Natural killer cell treated with Interleukin-12 subunit alpha and Interleukin-12 subunit beta and Interleukin-15 and Interleukin-18, amount 100 ng/mL, for 72 hours (primary cell): ENCODE data around the gene PTPRN2. TPM values are rescaled to one million over a fixed set of nuclear protein-coding genes. Genes with fewer than 3 reads are reported as not detected.

ENCODE experiments used
- ATAC-seq, 2 donors: fragments of 150-1000 bp; cut with Tn5 transposase in 1 of 2; sonication (Bioruptor Pico), chemical (Tn5 transposase) in 1 of 2; 2 replicates each; pipeline ENCODE4 v1.10.0; 2021
- DNase-seq: peaks from one replicate; pipeline ENCODE4 v3.0.0; 2022; ENCODE audit warnings: low spot score
- H3K27ac Mint-ChIP-seq, 2 donors: 1 replicate in 1 of 2; 2 replicates in 1 of 2; pipeline ENCODE4 v1.8.0; 2022; ENCODE audit warnings: mixed read lengths in 2 of 2, mild to moderate bottlenecking in 1 of 2, moderate library complexity in 1 of 2
- H3K27me3 Mint-ChIP-seq, 2 donors: 1 replicate in 1 of 2; 2 replicates in 1 of 2; pipeline ENCODE4 v1.8.0; 2022; ENCODE audit warnings: mixed read lengths in 2 of 2
- H3K36me3 Mint-ChIP-seq: one replicate; pipeline ENCODE4 v1.8.0; 2022; ENCODE audit warnings: mixed read lengths
- H3K4me1 Mint-ChIP-seq, 2 donors: 1 replicate in 1 of 2; 2 replicates in 1 of 2; pipeline ENCODE4 v1.8.0; 2022; ENCODE audit warnings: low read depth in 2 of 2, mixed read lengths in 2 of 2, mild to moderate bottlenecking in 1 of 2
- H3K4me3 Mint-ChIP-seq: one replicate; pipeline ENCODE4 v1.8.0; 2022; ENCODE audit warnings: mixed read lengths
- H3K9me3 Mint-ChIP-seq: 2 replicates; pipeline ENCODE4 v1.8.0; 2022; ENCODE audit warnings: mixed read lengths
- total RNA-seq, 2 donors: library from RNA; stranded (reverse); gene quantifications; one replicate each; pipeline ENCODE4 v1.2.3, GENCODE V29; 2022

Gene PTPRN2
- total RNA-seq, 2 donors from 2014 or later: 0.17 to 0.74 TPM

DNA sequence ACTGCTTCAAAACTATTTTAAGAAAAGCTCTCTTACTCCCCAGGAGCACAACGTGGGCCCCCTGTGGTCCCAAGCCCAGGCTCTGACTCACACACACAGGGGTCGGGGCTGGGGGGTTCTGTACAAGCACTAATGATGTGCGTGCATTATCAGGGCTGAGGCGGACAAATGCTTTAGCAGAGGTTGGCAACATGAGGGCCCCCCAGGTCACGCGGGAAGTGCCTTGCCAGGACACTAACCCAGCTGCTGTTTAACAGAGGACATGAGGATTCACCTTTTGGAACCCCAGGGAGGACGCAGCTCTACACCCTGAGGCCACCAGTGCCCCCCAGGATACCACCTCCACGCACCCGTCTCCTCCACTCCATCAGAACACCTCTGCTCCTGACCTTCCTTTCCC, 908.0 kb downstream of the PTPRN2 start:
- peaks cover 44 to 63% of the 10 kb centered on the region in 2 donors for H3K27me3 Mint-ChIP-seq
- no peak for ATAC-seq
- H3K4me1 Mint-ChIP-seq: peaks cover 0 to 2% of the 10 kb centered on the region in 2 donors
- no peak overlapping the region for H3K4me3 Mint-ChIP-seq
- peak; percentile 34 for DNase-seq
- H3K27ac Mint-ChIP-seq: no peak overlapping the region
- no peaks in the 10 kb centered on the region for H3K9me3 Mint-ChIP-seq
- H3K36me3 Mint-ChIP-seq: no peaks in the 10 kb centered on the region

GRCh38 chr7:157678501-157678900, 909.1 kb downstream of the PTPRN2 start:
- H3K4me3 Mint-ChIP-seq: no peak overlapping the region
- DNase-seq (peak; percentile 23), ATAC-seq (no peak)
- no peak overlapping the region for H3K27ac Mint-ChIP-seq
- peaks cover 38 to 55% of the 10 kb centered on the region in 2 donors for H3K27me3 Mint-ChIP-seq
- no peaks in the 10 kb centered on the region for H3K9me3 Mint-ChIP-seq
- peaks cover 0 to 2% of the 10 kb centered on the region in 2 donors for H3K4me1 Mint-ChIP-seq
- H3K36me3 Mint-ChIP-seq: no peaks in the 10 kb centered on the region

DNA sequence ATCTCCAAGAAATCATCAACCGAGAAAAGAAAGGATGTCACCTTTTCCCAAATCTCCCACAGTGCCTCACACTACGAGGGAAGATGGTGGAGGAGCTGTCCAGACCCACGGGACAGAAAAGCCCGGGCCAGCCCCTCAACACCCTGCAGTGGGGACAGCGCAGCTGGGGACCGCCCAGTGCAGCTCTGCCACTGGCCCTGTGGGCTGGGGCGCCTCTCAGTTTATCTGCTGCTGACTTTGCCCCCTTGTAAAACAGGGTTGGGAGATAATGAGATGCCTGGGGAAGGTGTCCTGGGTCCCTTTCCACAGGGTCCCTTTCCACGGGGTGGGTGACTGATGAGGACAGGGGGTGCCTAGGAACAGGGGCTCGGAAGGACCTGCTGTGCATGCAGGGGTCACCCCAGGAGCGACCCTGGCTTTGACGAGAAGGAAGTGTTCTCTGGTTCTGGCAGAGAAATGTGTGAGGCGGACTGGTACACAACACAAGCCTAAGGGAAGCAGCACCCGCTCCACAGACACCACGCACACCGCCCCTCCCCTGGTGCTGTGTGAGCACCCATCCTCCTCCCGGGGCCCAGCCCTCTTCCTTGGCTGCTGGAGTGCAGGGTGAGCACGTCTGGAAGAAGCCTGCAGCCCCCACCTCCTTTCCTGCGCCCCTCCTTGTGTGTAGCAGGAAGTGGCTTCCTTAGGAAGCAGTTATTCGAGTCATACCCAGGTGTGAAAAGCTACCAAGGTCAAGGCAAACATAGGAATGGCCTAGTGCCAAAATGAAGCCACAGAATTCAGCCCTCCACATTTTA, 911.0 kb downstream of the PTPRN2 start:
- no peak overlapping the region for H3K4me3 Mint-ChIP-seq
- peaks cover 25 to 38% of the 10 kb centered on the region in 2 donors for H3K27me3 Mint-ChIP-seq
- DNase-seq: peak; percentile 28
- H3K4me1 Mint-ChIP-seq: peaks cover 0 to 2% of the 10 kb centered on the region in 2 donors
- H3K9me3 Mint-ChIP-seq: no peaks in the 10 kb centered on the region
- ATAC-seq: no peak
- H3K27ac Mint-ChIP-seq: no peak overlapping the region
- H3K36me3 Mint-ChIP-seq: no peaks in the 10 kb centered on the region

- Mint-ChIP-seq H3K9me3 (no peaks in the 10 kb centered on the region), H3K4me3 (no peak overlapping the region), H3K4me1 (peaks cover 0 to 2% of the 10 kb centered on the region in 2 donors), H3K27me3 (peaks cover 20 to 32% of the 10 kb centered on the region in 2 donors), H3K36me3 (no peaks in the 10 kb centered on the region), H3K27ac (no peak overlapping the region)
- ATAC-seq (no peak), DNase-seq (peak; percentile 48)
Measured at GRCh38 chr7:157676001-157676400, 911.6 kb downstream of the PTPRN2 start.

GRCh38 chr7:157675427-157675927, 912.1 kb downstream of the PTPRN2 start:
- H3K9me3 Mint-ChIP-seq: no peaks in the 10 kb centered on the region
- H3K36me3 Mint-ChIP-seq: no peaks in the 10 kb centered on the region
- H3K4me1 Mint-ChIP-seq: peaks cover 0 to 2% of the 10 kb centered on the region in 2 donors
- no peak overlapping the region for H3K4me3 Mint-ChIP-seq
- no peak overlapping the region for H3K27ac Mint-ChIP-seq
- DNase-seq (peak; percentile 60), ATAC-seq (no peak)
- H3K27me3 Mint-ChIP-seq: peaks cover 18 to 27% of the 10 kb centered on the region in 2 donors

- Mint-ChIP-seq H3K4me3 (no peak overlapping the region), H3K27me3 (peaks cover 13 to 21% of the 10 kb centered on the region in 2 donors), H3K9me3 (no peaks in the 10 kb centered on the region), H3K4me1 (peaks cover 0 to 2% of the 10 kb centered on the region in 2 donors), H3K27ac (no peak overlapping the region), H3K36me3 (no peaks in the 10 kb centered on the region)
- no peak for DNase-seq
- ATAC-seq: peak in 1 of 2 donors; percentile 25
Measured at GRCh38 chr7:157674715-157675426, 912.8 kb downstream of the PTPRN2 start.

- H3K27me3 Mint-ChIP-seq: peaks cover 12 to 14% of the 10 kb centered on the region in 2 donors
- DNase-seq: peak; percentile 45
- H3K27ac Mint-ChIP-seq: no peak overlapping the region
Measured at GRCh38 chr7:157674027-157674714, 913.5 kb downstream of the PTPRN2 start.

GRCh38 chr7:157673573-157673972, 914.0 kb downstream of the PTPRN2 start:
- Mint-ChIP-seq H3K4me3 (no peak overlapping the region), H3K27ac (no peak overlapping the region), H3K36me3 (no peaks in the 10 kb centered on the region), H3K9me3 (no peaks in the 10 kb centered on the region), H3K4me1 (peaks cover 0 to 2% of the 10 kb centered on the region in 2 donors), H3K27me3 (peaks cover 8 to 13% of the 10 kb centered on the region in 2 donors)
- ATAC-seq (peak in 1 of 2 donors; percentile 11), DNase-seq (peak; percentile 51)

More at GRCh38 chr7:157674027-157674714, 913.5 kb downstream of the PTPRN2 start:
- Mint-ChIP-seq H3K9me3 (no peaks in the 10 kb centered on the region), H3K4me1 (peaks cover 0 to 2% of the 10 kb centered on the region in 2 donors), H3K4me3 (no peak overlapping the region), H3K36me3 (no peaks in the 10 kb centered on the region)
- no peak for ATAC-seq

DNA sequence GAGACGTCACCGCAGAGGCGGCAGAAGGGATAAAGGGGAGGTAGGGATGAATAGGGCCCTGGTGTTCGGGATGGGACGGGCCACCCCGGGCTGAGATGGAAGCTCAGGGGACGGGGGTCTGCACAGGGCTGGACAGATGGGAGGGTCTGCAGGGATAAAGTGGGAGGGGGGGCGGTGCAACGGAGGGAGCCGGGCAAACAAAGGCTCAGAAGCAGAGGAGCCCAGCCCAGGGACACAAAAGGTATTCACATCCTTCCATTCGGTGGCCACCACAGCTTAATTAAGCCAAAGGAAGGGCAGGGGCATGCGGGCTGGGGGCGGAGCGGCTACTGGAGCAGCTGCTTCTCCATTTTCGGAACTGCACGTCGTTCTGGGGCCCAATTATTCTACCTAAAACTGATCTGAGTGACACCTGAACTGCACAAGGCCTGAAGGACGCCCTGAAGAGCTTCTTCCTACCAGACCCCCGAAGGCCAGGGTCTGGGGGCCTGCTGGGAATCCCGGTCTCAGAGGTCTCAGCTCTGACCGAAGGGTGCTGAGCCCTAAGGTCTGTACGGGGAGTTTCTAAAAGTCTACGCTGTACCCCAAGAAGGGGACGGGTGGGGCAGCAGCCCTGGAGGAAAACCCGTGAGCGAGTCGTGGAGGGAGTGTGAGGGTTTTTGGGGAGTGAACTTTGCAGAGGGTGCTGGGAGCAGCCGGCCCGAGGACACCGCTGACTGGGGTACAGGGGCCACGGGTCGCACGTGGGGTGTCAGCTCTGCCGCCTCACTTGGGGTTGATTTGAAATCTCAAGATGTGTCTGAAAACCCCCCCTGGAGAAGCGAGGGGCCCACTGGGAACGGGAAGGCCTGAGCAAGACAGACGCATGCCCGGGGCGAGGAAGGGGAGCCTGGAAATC, 916.0 kb downstream of the PTPRN2 start:
- DNase-seq (peak; percentile 31), ATAC-seq (no peak)
- Mint-ChIP-seq H3K27ac (no peak overlapping the region), H3K27me3 (peaks cover 0 to 13% of the 10 kb centered on the region in 2 donors), H3K4me1 (no peaks in the 10 kb centered on the region), H3K9me3 (no peaks in the 10 kb centered on the region), H3K36me3 (no peaks in the 10 kb centered on the region), H3K4me3 (no peak overlapping the region)

GRCh38 chr7:157670490-157671357, 916.9 kb downstream of the PTPRN2 start:
- no peaks in the 10 kb centered on the region for H3K4me1 Mint-ChIP-seq
- H3K27ac Mint-ChIP-seq: no peak overlapping the region
- H3K36me3 Mint-ChIP-seq: no peaks in the 10 kb centered on the region
- H3K9me3 Mint-ChIP-seq: no peaks in the 10 kb centered on the region
- H3K4me3 Mint-ChIP-seq: no peak overlapping the region
- no peak for ATAC-seq
- peak; percentile 46 for DNase-seq
- peaks cover 0 to 12% of the 10 kb centered on the region in 2 donors for H3K27me3 Mint-ChIP-seq

GRCh38 chr7:157669768-157670351, 917.8 kb downstream of the PTPRN2 start:
- peaks cover 0 to 10% of the 10 kb centered on the region in 2 donors for H3K27me3 Mint-ChIP-seq
- no peaks in the 10 kb centered on the region for H3K4me1 Mint-ChIP-seq
- DNase-seq (peak; percentile 29), ATAC-seq (no peak)
- no peaks in the 10 kb centered on the region for H3K36me3 Mint-ChIP-seq
- H3K9me3 Mint-ChIP-seq: no peaks in the 10 kb centered on the region
- no peak overlapping the region for H3K27ac Mint-ChIP-seq
- no peak overlapping the region for H3K4me3 Mint-ChIP-seq
